Astrocyte of the cerebellum (primary cell): ENCODE data around the gene MEAF6.
A peak's percentile ranks its signal among the peaks of the same experiment; 100 is the strongest.
"Not testable (repeated sequence)": the region's sequence is repeated elsewhere in the genome, so short reads cannot be mapped to it uniquely, and the experiment has no call there.

Experiments
- DNase-seq: peaks from one replicate; pipeline ENCODE4 v3.0.0-alpha.2; 2011; ENCODE audit warnings: low read depth
- H3K4me3 ChIP-seq: 2 replicates; pipeline ENCODE4 v1.5.1; 2011; ENCODE audit warnings: mild to moderate bottlenecking, low read depth, low read length, moderate library complexity
- in situ Hi-C: cut with HindIII; loops from 2 replicates; pipeline ENCODE4 v1.10.0; 2017; ENCODE audit warnings: low sequenced_read_pairs
- TF ChIP-seq, protein P1 (sequence below): IDR thresholded peaks from 2 replicates; pipeline ENCODE4 v1.5.1; 2012; ENCODE audit warnings: low read length, low read depth, moderate library complexity, mild to moderate bottlenecking; ENCODE audit errors: missing control alignments

Gene MEAF6

DNA sequence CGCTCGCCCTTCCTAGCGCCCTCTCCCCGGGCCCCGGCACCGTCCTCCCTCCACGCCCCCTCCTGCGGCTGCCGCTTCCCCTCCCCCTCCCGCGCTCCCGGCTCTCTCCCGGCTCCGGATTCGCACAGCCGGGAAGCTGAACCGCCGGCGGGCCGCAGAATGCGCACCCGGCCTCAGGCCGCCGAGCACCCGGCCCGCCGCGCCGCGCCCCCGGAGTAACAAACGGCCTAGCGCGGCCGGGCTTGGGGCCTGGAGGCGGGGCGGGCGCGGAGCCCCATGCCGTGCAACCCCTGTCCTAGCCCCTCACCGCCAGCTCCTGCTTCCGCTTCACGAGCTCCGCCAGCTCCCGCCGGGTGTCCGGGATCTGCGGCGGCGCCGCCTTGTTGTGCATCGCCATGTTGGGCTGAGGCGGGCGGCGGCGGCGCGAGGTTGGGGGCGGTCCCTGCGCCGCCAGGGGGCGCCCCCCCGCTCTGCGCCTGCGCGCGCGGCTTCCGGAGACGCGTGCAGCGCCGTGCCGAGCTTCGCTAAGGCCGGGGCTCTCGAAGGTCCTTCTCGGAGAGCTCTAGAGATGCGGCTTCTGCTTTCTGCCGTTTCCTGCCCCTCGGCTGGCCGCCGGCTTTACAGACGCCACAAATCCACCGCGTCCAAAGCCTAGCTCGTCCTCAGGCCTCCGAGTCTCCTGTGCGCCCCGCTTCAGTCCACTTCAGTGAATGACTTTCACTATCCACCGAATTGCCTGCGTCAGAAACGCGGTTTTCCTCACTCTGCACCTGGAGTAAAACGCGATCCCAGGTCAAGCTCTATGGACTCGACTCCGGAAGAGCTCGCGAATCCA, at the start of gene MEAF6:
Gene MEAF6, minus strand, starts transcription at position 417 of the 835 bp plus-strand sequence. Its CDS starts 20 bp downstream, at position 397.
- peak within 1 kb of the TSS; percentile 72 for H3K4me3 ChIP-seq
- in situ Hi-C loops, result no loop called here
- TF ChIP-seq, protein P1, sequence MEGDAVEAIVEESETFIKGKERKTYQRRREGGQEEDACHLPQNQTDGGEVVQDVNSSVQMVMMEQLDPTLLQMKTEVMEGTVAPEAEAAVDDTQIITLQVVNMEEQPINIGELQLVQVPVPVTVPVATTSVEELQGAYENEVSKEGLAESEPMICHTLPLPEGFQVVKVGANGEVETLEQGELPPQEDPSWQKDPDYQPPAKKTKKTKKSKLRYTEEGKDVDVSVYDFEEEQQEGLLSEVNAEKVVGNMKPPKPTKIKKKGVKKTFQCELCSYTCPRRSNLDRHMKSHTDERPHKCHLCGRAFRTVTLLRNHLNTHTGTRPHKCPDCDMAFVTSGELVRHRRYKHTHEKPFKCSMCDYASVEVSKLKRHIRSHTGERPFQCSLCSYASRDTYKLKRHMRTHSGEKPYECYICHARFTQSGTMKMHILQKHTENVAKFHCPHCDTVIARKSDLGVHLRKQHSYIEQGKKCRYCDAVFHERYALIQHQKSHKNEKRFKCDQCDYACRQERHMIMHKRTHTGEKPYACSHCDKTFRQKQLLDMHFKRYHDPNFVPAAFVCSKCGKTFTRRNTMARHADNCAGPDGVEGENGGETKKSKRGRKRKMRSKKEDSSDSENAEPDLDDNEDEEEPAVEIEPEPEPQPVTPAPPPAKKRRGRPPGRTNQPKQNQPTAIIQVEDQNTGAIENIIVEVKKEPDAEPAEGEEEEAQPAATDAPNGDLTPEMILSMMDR, result peak; percentile 39
- DNase-seq, result peak; percentile 53

DNA sequence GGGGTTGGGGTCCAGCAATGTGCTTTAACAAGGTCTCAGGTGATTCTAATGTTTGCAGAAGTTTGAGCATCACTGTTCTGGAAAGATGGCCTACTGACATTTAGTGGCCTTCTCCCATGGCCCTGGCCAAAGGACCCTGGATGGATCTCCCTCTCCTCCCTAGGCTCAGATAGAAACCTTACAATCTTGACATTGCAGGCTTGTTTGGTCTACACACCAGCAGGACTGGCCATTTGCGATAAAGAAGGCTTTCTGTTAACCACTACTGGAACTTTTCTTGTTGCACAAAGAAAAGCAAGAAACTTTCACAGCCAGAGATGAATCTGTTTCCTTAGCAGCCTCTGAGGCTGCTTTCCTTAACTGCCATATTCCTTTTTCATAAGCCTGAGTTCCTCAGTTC, 48.4 kb upstream of the MEAF6 start:
- TF ChIP-seq, protein P1, result no peak
- in situ Hi-C loops, result no loop called here
- no peak overlapping the region for H3K4me3 ChIP-seq
- DNase-seq, result no peak

DNA sequence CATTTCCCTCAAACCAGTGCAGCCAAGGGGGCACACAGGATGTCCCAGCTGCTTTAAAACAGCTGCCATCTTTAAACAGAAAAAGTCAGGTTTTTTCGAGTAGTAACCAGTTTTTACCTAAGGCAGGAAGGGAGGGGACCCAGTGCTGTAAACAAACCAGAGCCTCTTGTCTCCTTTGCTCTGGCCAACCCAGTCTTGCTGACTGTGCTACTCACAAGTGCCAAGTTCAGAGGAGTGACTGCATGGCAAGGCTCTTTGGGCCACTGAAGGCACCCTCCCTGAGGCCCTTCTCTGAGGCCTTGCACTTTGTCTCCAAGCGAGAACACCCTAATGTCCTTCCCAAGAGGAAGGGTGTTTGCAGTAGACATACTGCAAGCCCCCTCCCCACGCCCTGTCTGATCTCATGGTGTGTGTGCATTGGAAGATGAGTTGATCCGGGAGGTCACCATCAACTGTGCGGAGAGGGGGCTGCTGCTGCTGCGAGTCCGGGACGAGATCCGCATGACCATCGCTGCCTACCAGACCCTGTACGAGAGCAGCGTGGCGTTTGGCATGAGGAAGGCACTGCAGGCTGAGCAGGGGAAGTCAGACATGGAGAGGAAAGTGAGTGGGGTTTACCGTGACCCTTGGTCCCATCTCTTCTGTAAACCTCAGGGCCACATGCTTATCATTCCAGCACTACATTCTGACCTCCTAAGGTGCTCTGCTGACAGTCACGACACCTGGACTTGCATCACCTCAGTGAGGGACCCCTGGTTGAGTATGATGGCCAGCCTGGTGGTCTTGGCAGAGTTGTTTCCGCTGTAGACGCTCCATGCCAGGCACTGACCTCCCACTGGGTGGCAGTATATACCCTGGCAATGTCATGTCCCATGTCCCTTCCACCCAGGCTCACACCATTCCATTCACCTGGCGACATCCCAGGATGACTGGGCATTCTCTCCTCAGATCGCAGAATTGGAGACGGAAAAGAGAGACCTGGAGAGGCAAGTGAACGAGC, 46.9 kb upstream of the MEAF6 start:
- in situ Hi-C loops, result no loop called here
- no peak overlapping the region for H3K4me3 ChIP-seq
- TF ChIP-seq, protein P1, result peak; percentile 37
- no peak for DNase-seq

DNA sequence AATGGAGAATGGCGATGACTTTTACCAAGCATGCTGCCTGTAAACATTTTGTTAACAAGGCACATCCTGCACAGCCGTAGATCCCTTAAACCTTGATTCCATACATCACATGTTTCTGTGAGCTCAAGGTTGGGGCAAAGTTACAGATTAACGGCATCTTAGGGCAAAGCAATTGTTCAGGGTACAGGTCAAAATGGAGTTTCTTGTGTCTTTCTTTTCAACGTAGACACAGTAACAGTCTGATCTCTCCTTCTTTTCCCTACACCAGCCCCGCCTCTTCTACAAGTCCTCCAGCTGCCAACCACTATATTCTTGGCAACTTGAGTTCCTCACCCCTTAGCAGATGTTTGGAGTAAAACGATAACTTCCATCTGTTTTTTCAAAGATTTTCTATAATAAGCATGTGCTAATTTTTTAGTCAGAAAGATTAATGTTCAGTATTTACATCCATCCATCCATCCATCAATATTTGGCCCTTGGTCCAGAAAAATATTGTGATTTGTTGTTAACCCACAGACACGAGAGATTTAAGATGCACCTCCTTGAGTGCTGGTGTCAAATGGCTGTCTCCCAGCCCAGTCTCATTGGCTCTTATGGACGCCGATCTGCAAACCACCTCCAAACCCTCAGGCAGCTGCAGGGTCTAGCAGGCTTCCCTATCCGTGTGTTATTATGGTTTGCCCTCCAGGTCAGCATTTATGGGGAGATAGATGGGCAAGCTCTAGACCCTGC, 46.0 kb upstream of the MEAF6 start:
- no peak overlapping the region for H3K4me3 ChIP-seq
- no peak for DNase-seq
- TF ChIP-seq, protein P1, result no peak
- in situ Hi-C loops, result no loop called here

DNA sequence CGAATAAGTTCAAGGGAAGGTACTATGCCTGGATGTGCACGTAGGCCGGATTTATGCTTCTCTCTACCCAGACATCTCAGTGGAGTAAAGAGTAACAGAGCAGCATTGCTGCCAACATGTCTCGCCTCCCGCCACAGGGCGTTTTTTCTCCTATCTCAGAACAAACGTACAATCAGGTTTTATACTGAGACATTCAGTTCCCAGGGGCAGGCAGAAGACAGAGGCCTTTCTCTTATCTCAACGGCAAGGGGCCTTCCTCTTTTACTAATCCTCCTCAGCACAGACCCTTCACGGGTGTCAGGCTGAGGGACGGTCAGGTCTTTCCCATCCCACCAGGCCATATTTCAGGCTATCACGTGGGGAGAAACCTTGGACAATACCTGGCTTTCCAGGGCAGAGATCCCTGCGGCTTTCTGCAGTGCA, 45.4 kb upstream of the MEAF6 start:
- in situ Hi-C loops, result loop anchor here (10.0 kb wide), 1 partner anchor 65 kb away; no protein-coding TSS in a partner anchor
- H3K4me3 ChIP-seq, DNase-seq: not testable (repeated sequence)

DNA sequence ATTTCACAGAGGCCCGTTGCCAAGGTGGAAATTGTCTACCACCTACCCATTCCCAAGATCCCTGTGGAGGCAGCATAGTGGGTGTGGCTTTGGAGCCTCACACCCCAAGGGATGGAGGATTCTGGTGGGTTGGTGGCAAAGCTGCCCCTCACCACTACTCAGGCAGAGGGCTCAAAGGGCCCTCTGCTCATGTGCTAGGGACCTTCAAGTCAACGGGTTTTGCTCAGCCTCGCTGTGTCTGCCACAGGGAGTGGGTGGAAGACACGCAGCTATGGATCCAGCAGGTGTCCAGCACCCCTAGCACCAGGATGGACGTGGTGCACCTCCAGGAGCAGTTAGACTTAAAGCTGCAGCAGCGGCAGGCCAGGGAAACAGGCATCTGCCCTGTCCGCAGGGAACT, 44.5 kb upstream of the MEAF6 start:
- TF ChIP-seq, protein P1, result no peak
- H3K4me3 ChIP-seq, result no peak overlapping the region
- DNase-seq, result no peak
- in situ Hi-C loops, result loop anchor here (10.0 kb wide), 1 partner anchor 64 kb away; no protein-coding TSS in a partner anchor
